Rectal smooth muscle tissue (tissue), 1 donor: ENCODE data around the gene MXD3.
"Not testable (repeated sequence)": the region's sequence is repeated elsewhere in the genome, so short reads cannot be mapped to it uniquely, and the experiment has no call there.

Source experiments
- H3K27ac ChIP-seq: one replicate; pipeline ENCODE4 v1.7.0; 2013; ENCODE audit warnings: low read depth, low read length, inconsistent platforms
- H3K27me3 ChIP-seq: one replicate; pipeline ENCODE4 v1.7.0; 2013; ENCODE audit warnings: low read length; ENCODE audit not compliant: control insufficient read depth, insufficient read depth
- H3K36me3 ChIP-seq: one replicate; pipeline ENCODE4 v1.7.0; 2013; ENCODE audit warnings: low read length; ENCODE audit not compliant: control insufficient read depth, insufficient read depth
- H3K4me1 ChIP-seq: one replicate; pipeline ENCODE4 v1.7.0; 2013; ENCODE audit warnings: low read length; ENCODE audit not compliant: control insufficient read depth, insufficient read depth
- H3K4me3 ChIP-seq: one replicate; pipeline ENCODE4 v1.7.0; 2013; ENCODE audit warnings: low read length
- H3K9ac ChIP-seq: one replicate; pipeline ENCODE4 v1.7.0; 2013; ENCODE audit warnings: low read length

The MXD3 gene

DNA sequence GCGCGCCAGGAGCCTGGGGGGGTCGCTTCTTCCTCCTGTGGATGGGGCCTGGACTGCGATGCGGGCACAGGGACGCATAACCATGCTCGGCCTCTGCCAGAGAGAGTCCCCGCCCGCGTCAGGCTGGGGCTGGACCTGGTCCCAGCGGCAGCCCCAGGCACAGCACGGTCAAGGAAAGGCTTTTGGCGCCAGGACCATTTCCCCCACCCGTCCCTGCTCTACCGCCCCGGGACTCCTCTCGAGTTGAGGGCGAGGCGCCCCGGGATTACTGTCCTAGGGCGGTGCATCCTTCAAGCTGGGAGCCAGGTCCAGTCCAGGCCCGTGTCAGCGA lies 341 bp downstream of the MXD3 start:
- H3K4me1 ChIP-seq, result no peaks in the 10 kb centered on the region
- peaks cover 7% of the 10 kb centered on the region for H3K36me3 ChIP-seq
- H3K9ac ChIP-seq, result peak overlapping the region; percentile 6
- no peak overlapping the region for H3K27ac ChIP-seq
- no peaks in the 10 kb centered on the region for H3K27me3 ChIP-seq
- peak overlapping the region; percentile 74 for H3K4me3 ChIP-seq

GRCh38 chr5:177310757-177311391 lies 824 bp downstream of the MXD3 start:
- Histone ChIP-seq H3K27me3 (no peaks in the 10 kb centered on the region), H3K9ac (no peak overlapping the region), H3K4me1 (no peaks in the 10 kb centered on the region), H3K36me3 (peaks cover 10% of the 10 kb centered on the region), H3K4me3 (no peak overlapping the region), H3K27ac (no peak overlapping the region)

GRCh38 chr5:177310332-177310731 lies 1.4 kb downstream of the MXD3 start:
- no peaks in the 10 kb centered on the region for H3K27me3 ChIP-seq
- H3K9ac ChIP-seq, result no peak overlapping the region
- H3K36me3 ChIP-seq, result peaks cover 14% of the 10 kb centered on the region
- H3K4me3 ChIP-seq, result no peak overlapping the region
- H3K27ac ChIP-seq, result no peak overlapping the region
- H3K4me1 ChIP-seq, result no peaks in the 10 kb centered on the region

GRCh38 chr5:177309351-177310191 lies 2.1 kb downstream of the MXD3 start:
- no peaks in the 10 kb centered on the region for H3K27me3 ChIP-seq
- H3K27ac ChIP-seq, result no peak overlapping the region
- H3K9ac ChIP-seq, result no peak overlapping the region
- peaks cover 4% of the 10 kb centered on the region for H3K4me1 ChIP-seq
- H3K4me3 ChIP-seq, result no peak overlapping the region
- H3K36me3 ChIP-seq, result peaks cover 14% of the 10 kb centered on the region

- Histone ChIP-seq H3K27ac (no peak overlapping the region), H3K4me3 (no peak overlapping the region), H3K4me1 (peaks cover 10% of the 10 kb centered on the region), H3K27me3 (no peaks in the 10 kb centered on the region), H3K9ac (no peak overlapping the region), H3K36me3 (peaks cover 14% of the 10 kb centered on the region)
Measured at GRCh38 chr5:177308740-177309139, 3.0 kb downstream of the MXD3 start.

DNA sequence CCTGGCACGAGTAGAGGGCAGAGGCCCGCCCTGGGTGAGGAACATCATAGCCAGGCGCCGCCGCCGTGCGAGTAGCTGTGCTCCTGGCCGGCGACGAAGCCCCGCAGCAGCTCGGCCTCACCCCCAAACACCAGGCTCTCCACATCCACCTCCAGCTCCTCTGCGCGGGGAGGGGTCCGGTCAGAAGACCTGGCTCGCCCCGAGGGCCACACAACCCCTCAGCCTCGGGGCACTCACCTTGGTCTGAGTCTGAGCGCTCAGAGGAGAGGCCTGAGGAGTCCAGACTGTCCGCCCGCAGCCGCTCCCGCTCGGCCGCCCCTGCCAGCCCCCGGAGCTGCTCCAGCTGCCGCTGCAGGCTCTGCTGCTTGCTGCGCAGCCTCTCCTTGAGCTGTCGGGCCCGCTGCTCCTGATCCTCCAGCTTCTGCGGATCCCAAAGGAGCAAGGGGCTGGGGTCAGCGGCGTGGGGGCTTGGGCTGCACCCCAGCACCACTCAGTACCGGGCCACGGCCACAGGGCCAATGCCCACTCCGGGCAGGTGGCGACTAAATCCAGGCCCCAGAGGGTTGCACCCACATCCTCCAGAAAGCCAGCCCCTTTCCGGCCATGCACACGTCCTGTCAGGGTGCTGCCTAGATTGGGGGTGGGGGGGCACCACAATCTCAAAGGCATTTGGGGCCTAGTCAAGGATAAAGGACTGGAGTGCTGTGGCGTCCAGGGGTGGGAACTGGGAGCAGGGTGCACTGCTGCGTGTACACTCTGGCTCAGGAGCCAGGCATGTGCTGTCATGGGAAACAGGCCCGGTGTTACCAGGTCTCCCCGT lies 3.9 kb downstream of the MXD3 start:
- H3K9ac ChIP-seq, result no peak overlapping the region
- H3K36me3 ChIP-seq, result peaks cover 14% of the 10 kb centered on the region
- no peak overlapping the region for H3K4me3 ChIP-seq
- no peak overlapping the region for H3K27ac ChIP-seq
- no peaks in the 10 kb centered on the region for H3K27me3 ChIP-seq
- peaks cover 11% of the 10 kb centered on the region for H3K4me1 ChIP-seq

DNA sequence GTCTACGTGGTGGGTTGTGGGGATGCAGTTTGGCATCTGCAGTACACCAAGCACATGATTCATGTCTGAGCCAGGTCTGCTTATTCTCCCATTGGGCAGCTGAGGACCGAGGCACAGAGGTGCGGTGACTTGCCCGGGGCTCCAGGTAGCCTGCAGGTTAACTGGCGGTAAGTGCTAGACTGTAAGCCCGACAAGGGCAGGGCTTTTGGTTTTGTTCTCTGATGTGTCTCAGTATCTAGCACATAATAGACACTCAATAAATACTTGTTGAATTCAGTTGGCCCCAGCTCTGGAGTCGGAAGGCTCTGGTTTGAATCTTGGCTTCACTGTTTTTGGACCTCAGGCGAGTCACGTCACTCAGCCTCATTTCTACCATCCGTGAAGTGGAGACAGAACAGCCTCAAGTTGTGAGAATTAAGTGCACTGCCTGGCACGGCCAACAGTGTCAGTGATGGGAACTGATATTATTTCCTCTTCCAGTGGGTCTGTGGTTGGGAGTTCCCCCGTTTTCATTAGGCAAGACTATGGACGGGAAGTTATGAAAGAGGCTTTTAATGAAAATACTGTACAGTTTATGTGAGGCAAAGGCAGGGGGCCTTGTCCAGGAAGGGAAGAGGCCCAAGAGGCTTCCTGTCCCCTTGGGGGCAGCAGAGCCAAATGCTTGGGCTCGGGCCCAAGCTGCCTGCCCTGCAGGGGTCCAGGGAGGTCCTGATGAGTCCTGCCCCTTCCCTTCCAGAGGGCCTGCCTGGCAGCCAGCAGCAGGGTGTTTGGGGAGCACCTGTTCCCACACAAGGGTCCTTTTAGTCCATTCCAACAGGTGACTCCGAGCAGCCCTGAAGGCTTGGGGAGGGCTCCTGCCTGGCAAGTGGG lies 4.8 kb downstream of the MXD3 start:
- H3K9ac ChIP-seq, result no peak overlapping the region
- peaks cover 14% of the 10 kb centered on the region for H3K36me3 ChIP-seq
- H3K4me3 ChIP-seq, result no peak overlapping the region
- peaks cover 17% of the 10 kb centered on the region for H3K4me1 ChIP-seq
- no peaks in the 10 kb centered on the region for H3K27me3 ChIP-seq
- H3K27ac ChIP-seq, result no peak overlapping the region

GRCh38 chr5:177306103-177306640 lies 5.5 kb downstream of the MXD3 start:
- peaks cover 14% of the 10 kb centered on the region for H3K36me3 ChIP-seq
- H3K9ac ChIP-seq, H3K27me3 ChIP-seq, H3K27ac ChIP-seq, H3K4me3 ChIP-seq: not testable (repeated sequence)
- peaks cover 17% of the 10 kb centered on the region for H3K4me1 ChIP-seq

- peak overlapping the region; percentile 79 for H3K4me3 ChIP-seq
- no peaks in the 10 kb centered on the region for H3K27me3 ChIP-seq
- peak overlapping the region; percentile 80 for H3K9ac ChIP-seq
- H3K36me3 ChIP-seq, result peaks cover 14% of the 10 kb centered on the region
- peaks cover 26% of the 10 kb centered on the region for H3K4me1 ChIP-seq
- peak overlapping the region; percentile 77 for H3K27ac ChIP-seq
Measured at GRCh38 chr5:177304392-177305119, 7.1 kb downstream of the MXD3 start.

GRCh38 chr5:177303925-177304391 lies 7.7 kb downstream of the MXD3 start:
- Histone ChIP-seq H3K4me3 (peak overlapping the region; percentile 79), H3K36me3 (peaks cover 14% of the 10 kb centered on the region), H3K4me1 (peaks cover 26% of the 10 kb centered on the region), H3K27me3 (no peaks in the 10 kb centered on the region), H3K9ac (peak overlapping the region; percentile 80), H3K27ac (peak overlapping the region; percentile 77)
